Measurements from ENCODE around the gene HAGHL.

The HAGHL gene

GRCh38 chr16:776824-777223 lies 49.9 kb downstream of the HAGHL start:
- DNase-seq: no peak

GRCh38 chr16:777826-778225 lies 50.9 kb downstream of the HAGHL start:
- DNase-seq: no peak

GRCh38 chr16:778447-778846 lies 51.5 kb downstream of the HAGHL start:
- DNase-seq: no peak

GRCh38 chr16:778909-779527 lies 52.1 kb downstream of the HAGHL start:
- DNase-seq: no peak

Data from NCI-H1417 treated with DMSO at 0.1 percent for 48 hours (cell line).